WERI-Rb-1 (cell line): Measurements from ENCODE around the gene MYO18A.

Experiments used
- DNase-seq: peaks from one replicate; pipeline ENCODE4 v3.0.0-alpha.2; 2020
- H3K27ac ChIP-seq: fragments of 250-450 bp; sonication (Bioruptor Pico); 2 replicates; pipeline ENCODE4 v1.5.1; 2020; ENCODE audit warnings: mild to moderate bottlenecking, moderate library complexity
- H3K27me3 ChIP-seq: fragments of 250-450 bp; sonication (Bioruptor Pico); 2 replicates; pipeline ENCODE4 v1.5.1; 2021; ENCODE audit warnings: mild to moderate bottlenecking, low read depth, moderate library complexity; ENCODE audit not compliant: insufficient read depth, severe bottlenecking
- H3K36me3 ChIP-seq: fragments of 250-450 bp; sonication (Bioruptor Pico); 2 replicates; pipeline ENCODE4 v1.5.1; 2020; ENCODE audit warnings: mild to moderate bottlenecking, moderate library complexity
- H3K4me3 ChIP-seq: 2 replicates; pipeline ENCODE4 v1.5.1; 2011; ENCODE audit warnings: low read depth, mild to moderate bottlenecking, control low read depth, low read length
- H3K9me3 ChIP-seq: fragments of 250-450 bp; sonication (Bioruptor Pico); 2 replicates; pipeline ENCODE4 v1.5.1; 2021; ENCODE audit warnings: mild to moderate bottlenecking, moderate library complexity; ENCODE audit not compliant: severe bottlenecking
- TF ChIP-seq, protein P1 (sequence below): IDR thresholded peaks from 2 replicates; pipeline ENCODE4 v1.5.1; 2011; ENCODE audit warnings: low read depth, mild to moderate bottlenecking, control low read depth, inconsistent platforms, low read length

MYO18A gene

DNA sequence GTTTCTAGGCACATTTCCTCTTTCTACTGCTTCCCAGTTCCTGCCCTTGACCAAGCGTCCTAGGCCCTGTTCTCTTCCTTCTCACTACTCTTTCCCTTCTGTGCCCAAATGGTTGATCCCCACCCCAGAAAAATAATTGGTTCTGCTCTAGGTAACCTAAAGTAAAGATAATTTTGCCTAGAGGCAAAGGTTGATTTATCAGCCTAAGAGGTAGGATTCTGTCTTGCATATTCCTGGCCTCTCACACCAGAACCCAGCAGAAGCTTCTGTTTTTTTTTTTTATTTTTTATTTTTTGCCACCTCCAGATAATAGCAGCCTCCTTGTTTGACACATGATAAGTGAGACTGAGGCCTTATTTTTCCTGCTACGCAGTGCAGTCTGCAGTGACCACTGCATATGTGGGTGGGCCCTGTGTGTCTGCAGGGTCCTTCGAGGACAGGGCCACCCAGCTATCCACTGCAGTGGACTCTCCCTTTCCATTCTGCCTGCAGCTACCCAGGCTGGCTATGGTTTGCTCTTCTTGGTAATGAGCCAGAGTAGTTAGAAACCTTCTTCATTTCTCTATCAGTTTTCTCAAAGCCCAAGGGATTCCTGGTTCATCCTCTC lies 136.6 kb downstream of the MYO18A start:
- no peak overlapping the region for H3K27ac ChIP-seq
- H3K4me3 ChIP-seq, result no peak overlapping the region
- TF ChIP-seq, protein P1, sequence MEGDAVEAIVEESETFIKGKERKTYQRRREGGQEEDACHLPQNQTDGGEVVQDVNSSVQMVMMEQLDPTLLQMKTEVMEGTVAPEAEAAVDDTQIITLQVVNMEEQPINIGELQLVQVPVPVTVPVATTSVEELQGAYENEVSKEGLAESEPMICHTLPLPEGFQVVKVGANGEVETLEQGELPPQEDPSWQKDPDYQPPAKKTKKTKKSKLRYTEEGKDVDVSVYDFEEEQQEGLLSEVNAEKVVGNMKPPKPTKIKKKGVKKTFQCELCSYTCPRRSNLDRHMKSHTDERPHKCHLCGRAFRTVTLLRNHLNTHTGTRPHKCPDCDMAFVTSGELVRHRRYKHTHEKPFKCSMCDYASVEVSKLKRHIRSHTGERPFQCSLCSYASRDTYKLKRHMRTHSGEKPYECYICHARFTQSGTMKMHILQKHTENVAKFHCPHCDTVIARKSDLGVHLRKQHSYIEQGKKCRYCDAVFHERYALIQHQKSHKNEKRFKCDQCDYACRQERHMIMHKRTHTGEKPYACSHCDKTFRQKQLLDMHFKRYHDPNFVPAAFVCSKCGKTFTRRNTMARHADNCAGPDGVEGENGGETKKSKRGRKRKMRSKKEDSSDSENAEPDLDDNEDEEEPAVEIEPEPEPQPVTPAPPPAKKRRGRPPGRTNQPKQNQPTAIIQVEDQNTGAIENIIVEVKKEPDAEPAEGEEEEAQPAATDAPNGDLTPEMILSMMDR, result no peak
- no peaks in the 10 kb centered on the region for H3K36me3 ChIP-seq
- no peaks in the 10 kb centered on the region for H3K27me3 ChIP-seq
- no peaks in the 10 kb centered on the region for H3K9me3 ChIP-seq
- DNase-seq, result no peak

DNA sequence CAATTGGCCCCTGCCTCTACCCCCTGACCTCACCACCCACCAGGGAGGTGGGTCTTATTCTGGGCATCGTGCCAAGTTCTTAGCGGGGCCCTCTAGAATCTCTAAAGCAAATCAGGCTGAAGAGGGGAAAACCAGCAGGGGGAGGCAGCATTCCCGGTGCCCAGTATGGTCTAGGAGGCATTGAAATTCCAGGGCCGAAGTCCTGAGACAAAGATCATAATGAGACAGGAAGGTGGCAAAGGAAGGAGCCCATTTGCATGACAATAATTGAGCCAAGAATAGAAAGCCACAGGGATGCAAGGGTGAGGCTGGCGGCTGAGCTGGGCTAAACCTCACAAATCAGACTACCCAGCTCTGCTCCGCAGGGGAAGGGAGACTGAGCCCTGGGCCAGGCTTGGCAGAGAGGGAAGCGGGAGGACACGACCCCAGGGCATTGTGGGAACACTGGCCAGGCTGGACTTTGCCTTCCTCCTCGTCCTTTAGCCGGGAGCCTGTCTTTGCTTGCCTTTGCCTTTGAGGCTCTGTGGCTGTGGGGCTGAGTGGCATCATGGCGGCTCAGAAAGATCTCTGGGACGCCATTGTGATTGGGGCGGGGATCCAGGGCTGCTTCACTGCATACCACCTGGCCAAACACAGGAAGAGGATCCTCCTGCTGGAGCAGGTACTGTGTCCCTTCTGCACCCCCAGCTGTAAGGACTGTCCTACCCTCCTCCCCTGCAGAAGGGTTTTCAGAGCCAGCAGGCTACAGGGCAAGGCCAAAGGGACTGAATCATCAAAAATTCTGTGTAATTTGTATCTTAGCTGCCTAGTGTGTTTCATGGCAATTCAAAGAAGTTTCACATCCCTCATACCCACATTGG lies 137.3 kb downstream of the MYO18A start, which contains the start of gene PIPOX:
PIPOX (plus strand) TSS at position 463 of the 860 bp plus-strand sequence; CDS start at position 548, 85 bp downstream.
- no peaks in the 10 kb centered on the region for H3K36me3 ChIP-seq
- H3K9me3 ChIP-seq, result no peaks in the 10 kb centered on the region
- H3K4me3 ChIP-seq, result no peak within 1 kb of the TSS
- no peaks in the 10 kb centered on the region for H3K27me3 ChIP-seq
- TF ChIP-seq, protein P1, result peak; percentile 33; the same call in 1 of the 2 replicates
- peak; percentile 71 for DNase-seq
- no peak within 1 kb of the TSS; the same call in 1 of the 2 replicates for H3K27ac ChIP-seq

DNA sequence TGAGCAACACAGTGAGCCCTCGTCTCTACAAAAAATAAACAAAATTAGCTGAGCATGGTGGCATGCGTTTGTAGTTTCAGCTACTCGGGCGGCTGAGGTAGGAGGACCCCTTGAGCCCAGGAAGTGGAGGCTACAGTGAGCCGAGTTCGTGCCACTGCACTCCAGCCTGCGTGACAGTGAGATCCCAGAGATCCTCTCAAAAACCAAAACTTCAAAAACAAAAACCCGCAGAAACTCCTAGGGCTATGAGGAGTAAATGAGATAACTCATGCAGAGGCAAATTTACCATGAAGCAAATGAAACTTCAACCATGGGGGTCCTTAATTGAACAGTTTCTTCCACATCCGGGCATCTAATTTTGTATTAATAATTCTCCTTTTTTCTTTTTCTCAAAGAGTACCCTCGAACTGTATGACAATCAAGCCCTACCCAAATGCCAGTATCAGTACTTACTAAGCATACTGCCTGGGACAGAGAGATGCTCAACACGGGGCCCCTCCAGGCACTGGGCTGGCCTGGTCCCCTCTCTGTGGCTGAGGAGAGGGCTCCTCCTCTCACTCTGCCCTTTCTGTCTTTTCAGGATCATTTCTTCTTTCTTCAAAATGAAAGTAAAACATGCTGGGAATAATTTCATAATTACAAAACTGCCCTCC lies 138.0 kb downstream of the MYO18A start:
- Histone ChIP-seq H3K27ac (no peak overlapping the region), H3K27me3 (no peaks in the 10 kb centered on the region), H3K9me3 (no peaks in the 10 kb centered on the region), H3K36me3 (no peaks in the 10 kb centered on the region), H3K4me3 (no peak overlapping the region)
- no peak for DNase-seq
- TF ChIP-seq, protein P1, result no peak

DNA sequence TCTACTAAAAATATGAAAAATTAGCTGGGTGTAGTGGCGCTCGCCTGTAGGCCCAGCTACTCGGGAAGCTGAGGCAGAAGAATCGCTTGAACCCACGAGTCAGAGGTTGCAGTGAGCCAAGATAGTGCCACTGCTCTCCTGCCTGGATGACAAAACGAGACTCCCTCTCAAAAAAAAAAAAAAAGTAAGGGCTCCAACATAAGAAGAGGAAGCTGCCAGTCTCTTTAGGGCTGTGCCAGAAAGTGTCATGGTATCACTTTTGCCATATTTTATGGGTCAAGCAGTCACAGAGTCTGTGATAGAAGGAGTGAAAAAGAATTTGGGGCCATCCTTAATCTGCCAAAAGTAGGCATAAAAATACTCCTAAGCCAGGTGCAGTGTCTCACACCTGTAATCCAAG lies 138.6 kb downstream of the MYO18A start:
- Histone ChIP-seq H3K27ac (no peak overlapping the region), H3K4me3 (no peak overlapping the region), H3K9me3 (no peaks in the 10 kb centered on the region), H3K27me3 (no peaks in the 10 kb centered on the region), H3K36me3 (no peaks in the 10 kb centered on the region)
- DNase-seq, result no peak
- TF ChIP-seq, protein P1, result no peak

DNA sequence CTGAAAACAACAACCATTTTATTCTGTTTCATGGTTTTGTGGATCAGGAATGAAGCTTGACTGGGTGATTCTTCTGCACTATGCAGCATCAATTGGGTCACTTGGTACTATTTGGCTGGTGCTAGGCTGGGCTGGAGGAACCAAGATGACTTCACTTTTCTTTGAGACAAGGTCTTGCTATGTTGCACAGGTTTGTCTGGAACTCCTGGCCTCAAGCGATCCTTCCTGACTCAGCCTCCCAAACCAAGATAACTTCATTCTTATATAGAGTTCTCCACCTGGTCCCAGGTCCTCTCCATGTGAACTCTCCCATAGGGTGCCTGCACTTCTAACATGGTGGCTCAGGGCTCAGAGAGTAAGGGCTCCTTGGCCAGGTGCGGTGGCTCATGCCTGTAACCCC lies 139.1 kb downstream of the MYO18A start:
- no peaks in the 10 kb centered on the region for H3K9me3 ChIP-seq
- no peak for DNase-seq
- no peak overlapping the region for H3K27ac ChIP-seq
- no peaks in the 10 kb centered on the region for H3K36me3 ChIP-seq
- TF ChIP-seq, protein P1, result no peak
- H3K4me3 ChIP-seq, result no peak overlapping the region
- H3K27me3 ChIP-seq, result no peaks in the 10 kb centered on the region
